ENCODE measurements around the gene DVL3. TPM values are rescaled to one million over a fixed set of nuclear protein-coding genes. Genes with fewer than 3 reads are reported as not detected.

The DVL3 gene
- total RNA-seq, 1 experiment from 2014 or later, result 86.7 TPM

- POLR2A ChIA-PET, result no interaction called here
- no peak overlapping the region for H3K4me3 ChIP-seq (ENCODE audit: low read depth, low read length)
- no peak overlapping the region for H3K27ac Mint-ChIP-seq (ENCODE audit: unreplicated experiment)
- H3K36me3 ChIP-seq (ENCODE audit: control insufficient read depth, insufficient read depth, low read length), result no peaks in the 10 kb centered on the region
- no TSS peak for BruUV-seq (replicated peaks)
- H3K4me1 ChIP-seq, result no peaks in the 10 kb centered on the region
- H3K4me1 Mint-ChIP-seq (ENCODE audit: low read depth, unreplicated experiment), result no peaks in the 10 kb centered on the region
- DNase-seq, result no peak
- H3K27me3 ChIP-seq (replicated peaks; ENCODE audit: control insufficient read depth, insufficient read depth, low read length), result no peaks in the 10 kb centered on the region
- no peaks in the 10 kb centered on the region for H3K9me3 Mint-ChIP-seq (ENCODE audit: unreplicated experiment)
- no peak overlapping the region for H3K4me3 Mint-ChIP-seq (ENCODE audit: unreplicated experiment)
- H3K9me3 ChIP-seq, result no peaks in the 10 kb centered on the region
- TF ChIP-seq CTCF (IDR thresholded peaks at IDR 0.05; ENCODE audit: insufficient read depth in 1 of 2, low read depth in 1 of 2, low read length in 1 of 2, severe bottlenecking in 1 of 2, unreplicated experiment in 1 of 2), result no peak
- CTCF ChIA-PET, result no interaction called here
- intact Hi-C loops (cut with micrococcal nuclease; ENCODE audit: unreplicated experiment), result no loop called here
- peaks cover 11% of the 10 kb centered on the region for H3K27me3 Mint-ChIP-seq (ENCODE audit: insufficient read depth, unreplicated experiment)
- H3K36me3 Mint-ChIP-seq (ENCODE audit: insufficient read depth, unreplicated experiment), result no peaks in the 10 kb centered on the region
Observed at GRCh38 chr3:184203526-184203925, 48.3 kb downstream of the DVL3 start.

- Mint-ChIP-seq H3K36me3 (ENCODE audit: insufficient read depth, unreplicated experiment) (no peaks in the 10 kb centered on the region), H3K27ac (ENCODE audit: unreplicated experiment) (no peak overlapping the region), H3K9me3 (ENCODE audit: unreplicated experiment) (no peaks in the 10 kb centered on the region), H3K4me3 (ENCODE audit: unreplicated experiment) (no peak overlapping the region), H3K27me3 (ENCODE audit: insufficient read depth, unreplicated experiment) (peaks cover 13% of the 10 kb centered on the region), H3K4me1 (ENCODE audit: low read depth, unreplicated experiment) (no peaks in the 10 kb centered on the region)
- H3K27me3 ChIP-seq (replicated peaks; ENCODE audit: control insufficient read depth, insufficient read depth, low read length), result no peaks in the 10 kb centered on the region
- no TSS peak for BruUV-seq (replicated peaks)
- no peaks in the 10 kb centered on the region for H3K36me3 ChIP-seq (ENCODE audit: control insufficient read depth, insufficient read depth, low read length)
- no peaks in the 10 kb centered on the region for H3K4me1 ChIP-seq
- no peak for DNase-seq
- ChIA-PET CTCF (interaction anchor here (1.0 kb wide), 1 partner anchor 17 kb away, joined by 4 read pairs; no protein-coding TSS in a partner anchor), POLR2A (no interaction called here)
- intact Hi-C loops (cut with micrococcal nuclease; ENCODE audit: unreplicated experiment), result no loop called here
- no peak for TF ChIP-seq CTCF (IDR thresholded peaks at IDR 0.05; ENCODE audit: insufficient read depth in 1 of 2, low read depth in 1 of 2, low read length in 1 of 2, severe bottlenecking in 1 of 2, unreplicated experiment in 1 of 2)
- no peaks in the 10 kb centered on the region for H3K9me3 ChIP-seq
- no peak overlapping the region for H3K4me3 ChIP-seq (ENCODE audit: low read depth, low read length)
Observed at GRCh38 chr3:184209146-184209923, 54.2 kb downstream of the DVL3 start.

GRCh38 chr3:184211297-184211696, 56.1 kb downstream of the DVL3 start:
- no peak overlapping the region for H3K4me3 Mint-ChIP-seq (ENCODE audit: unreplicated experiment)
- CTCF ChIA-PET, result interaction anchor here (1.2 kb wide), 1 partner anchor 17 kb away, joined by 3 read pairs; no protein-coding TSS in a partner anchor
- TF ChIP-seq CTCF (IDR thresholded peaks at IDR 0.05; ENCODE audit: insufficient read depth in 1 of 2, low read depth in 1 of 2, low read length in 1 of 2, severe bottlenecking in 1 of 2, unreplicated experiment in 1 of 2), result no peak

More at GRCh38 chr3:184211297-184211696, 56.1 kb downstream of the DVL3 start:
- no peaks in the 10 kb centered on the region for H3K36me3 ChIP-seq (ENCODE audit: control insufficient read depth, insufficient read depth, low read length)
- intact Hi-C loops (cut with micrococcal nuclease; ENCODE audit: unreplicated experiment), result no loop called here
- no peaks in the 10 kb centered on the region for H3K9me3 Mint-ChIP-seq (ENCODE audit: unreplicated experiment)
- H3K27me3 ChIP-seq (replicated peaks; ENCODE audit: control insufficient read depth, insufficient read depth, low read length), result no peaks in the 10 kb centered on the region
- H3K4me1 Mint-ChIP-seq (ENCODE audit: low read depth, unreplicated experiment), result no peaks in the 10 kb centered on the region
- peaks cover 13% of the 10 kb centered on the region for H3K27me3 Mint-ChIP-seq (ENCODE audit: insufficient read depth, unreplicated experiment)
- no peaks in the 10 kb centered on the region for H3K4me1 ChIP-seq
- H3K4me3 ChIP-seq (ENCODE audit: low read depth, low read length), result no peak overlapping the region
- H3K27ac Mint-ChIP-seq (ENCODE audit: unreplicated experiment), result no peak overlapping the region
- DNase-seq, result no peak
- BruUV-seq (replicated peaks), result no TSS peak
- POLR2A ChIA-PET, result no interaction called here
- H3K36me3 Mint-ChIP-seq (ENCODE audit: insufficient read depth, unreplicated experiment), result no peaks in the 10 kb centered on the region
- H3K9me3 ChIP-seq, result no peaks in the 10 kb centered on the region
